Stimulated activated effector memory CD8-positive, alpha-beta T cell treated with anti-CD3 and anti-CD28 coated beads, Interleukin-12 subunit alpha, Interleukin-12 subunit beta, amount 100 ng/mL, for 72 hours (primary cell): ENCODE data around the gene PRKCSH.
"Not testable (repeated sequence)": the region's sequence is repeated elsewhere in the genome, so short reads cannot be mapped to it uniquely, and the experiment has no call there.

Experiments used
- ATAC-seq: fragments of 150-1000 bp; cut with Tn5 transposase; 2 replicates; pipeline ENCODE4 v1.10.0; 2021
- DNase-seq, 2 donors: peaks; one replicate each; pipeline ENCODE4 v3.0.0; 2021 to 2022; ENCODE audit warnings: low spot score in 2 of 2
- H3K27ac Mint-ChIP-seq: one replicate; pipeline ENCODE4 v1.8.0; 2022; ENCODE audit warnings: mild to moderate bottlenecking, mixed read lengths
- H3K36me3 Mint-ChIP-seq: one replicate; pipeline ENCODE4 v1.8.0; 2022; ENCODE audit warnings: mild to moderate bottlenecking, mixed read lengths
- H3K4me1 Mint-ChIP-seq: one replicate; pipeline ENCODE4 v1.8.0; 2022; ENCODE audit warnings: mixed read lengths
- H3K4me3 Mint-ChIP-seq: one replicate; pipeline ENCODE4 v1.8.0; 2022; ENCODE audit warnings: mild to moderate bottlenecking, mixed read lengths
- H3K9me3 Mint-ChIP-seq: one replicate; pipeline ENCODE4 v1.8.0; 2022; ENCODE audit warnings: mixed read lengths

The PRKCSH gene

DNA sequence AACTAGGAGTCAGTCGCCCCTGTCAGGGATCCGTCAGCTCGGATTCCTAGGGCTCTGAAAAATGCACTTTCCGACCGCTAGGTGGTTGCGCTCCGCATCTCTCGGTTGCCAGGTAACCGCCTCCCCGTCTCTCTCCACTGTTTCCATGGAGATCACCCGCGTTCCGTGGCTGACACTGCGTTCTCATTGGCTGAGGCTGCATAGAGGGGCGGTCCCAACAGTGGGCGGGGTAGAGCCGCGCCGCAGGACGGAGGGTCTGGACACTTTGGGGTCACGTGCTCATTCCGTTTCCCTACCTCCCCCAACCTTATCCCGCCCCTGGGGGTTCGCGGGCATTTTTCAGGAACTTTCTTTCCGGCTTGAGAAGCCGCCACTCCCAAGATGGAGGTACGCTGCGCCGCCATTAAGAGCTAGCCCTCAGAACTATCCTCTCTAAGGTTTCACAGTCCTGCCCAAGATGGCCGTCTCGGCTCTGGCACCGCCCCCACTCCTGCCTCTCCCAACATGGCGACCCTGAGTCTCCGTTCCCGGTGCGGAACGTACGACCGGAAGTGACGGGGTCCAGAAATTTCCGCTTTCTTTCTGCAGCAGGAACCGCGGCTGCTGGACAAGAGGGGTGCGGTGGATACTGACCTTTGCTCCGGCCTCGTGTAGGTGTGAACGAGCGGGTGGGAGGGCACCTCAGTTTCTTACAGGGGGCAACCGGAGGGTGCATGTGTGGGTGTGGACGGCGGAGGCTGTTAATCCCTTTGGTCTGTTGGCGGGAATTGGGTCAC, at the start of gene PRKCSH, which contains the start of gene ODAD3:
Gene PRKCSH, plus strand, starts transcription at position 579 of the 776 bp plus-strand sequence. CDS start 483 bp downstream, outside the sequence.
Gene ODAD3, minus strand, starts transcription at position 65 of the 776 bp plus-strand sequence. CDS start 105 bp downstream, outside the sequence.
- ATAC-seq (peak; percentile 95), DNase-seq (peak; percentile 92 to 99)
- Mint-ChIP-seq H3K9me3 (no peaks in the 10 kb centered on the region), H3K4me3 (peak within 1 kb of the TSS; percentile 100), H3K4me1 (peaks cover 23% of the 10 kb centered on the region), H3K36me3 (peaks cover 64% of the 10 kb centered on the region), H3K27ac (peak within 1 kb of the TSS; percentile 99)

DNA sequence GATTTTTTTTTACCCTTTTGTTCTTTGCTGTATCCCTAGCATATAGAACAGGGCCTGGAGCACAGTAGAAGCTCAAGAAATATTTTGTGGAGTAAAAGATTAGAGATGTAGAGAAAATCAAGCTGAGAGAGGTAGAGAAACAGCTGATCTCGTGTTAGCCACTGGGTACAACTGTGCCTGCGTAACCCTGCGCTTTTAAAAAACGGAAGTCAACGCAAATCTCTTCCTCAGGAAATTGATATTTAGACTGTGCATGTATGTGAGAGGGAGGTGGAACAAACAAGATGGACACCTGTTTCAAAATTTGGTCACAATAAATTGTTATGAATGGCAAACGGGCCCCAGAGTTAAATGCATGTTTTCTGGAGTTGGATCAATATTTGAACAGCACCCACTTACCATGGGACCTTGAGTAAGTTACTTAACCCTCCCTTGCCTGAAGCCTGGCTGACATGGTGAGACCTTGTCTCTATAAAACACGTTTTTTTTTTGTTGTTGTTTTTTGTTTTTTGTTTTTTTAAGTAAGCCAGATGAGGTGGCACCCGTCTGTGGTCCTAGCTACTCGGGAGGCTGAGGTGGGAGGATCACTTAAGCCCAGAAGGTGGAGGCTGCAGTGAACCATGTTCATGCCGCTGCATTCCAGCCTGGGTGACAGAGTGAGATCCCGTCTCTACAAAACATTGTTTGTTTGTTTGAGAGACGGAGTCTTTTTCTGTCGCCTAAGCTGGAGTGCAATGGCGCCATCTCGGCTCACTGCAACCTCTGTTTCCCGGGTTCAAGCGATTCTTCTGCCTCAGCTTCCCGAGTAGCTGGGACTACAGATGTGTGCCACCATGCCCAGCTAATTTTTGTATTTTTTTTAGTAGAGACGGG, 48.0 kb upstream of the PRKCSH start:
- Mint-ChIP-seq H3K9me3 (no peaks in the 10 kb centered on the region), H3K36me3 (no peaks in the 10 kb centered on the region), H3K4me3 (no peak overlapping the region), H3K27ac (no peak overlapping the region), H3K4me1 (peaks cover 9% of the 10 kb centered on the region)
- DNase-seq (no peak), ATAC-seq (no peak)

GRCh38 chr19:11390359-11390758, 45.1 kb upstream of the PRKCSH start:
- Mint-ChIP-seq H3K4me1 (peaks cover 3% of the 10 kb centered on the region), H3K9me3 (no peaks in the 10 kb centered on the region), H3K27ac (no peak overlapping the region), H3K4me3 (no peak overlapping the region), H3K36me3 (no peaks in the 10 kb centered on the region)
- ATAC-seq (no peak), DNase-seq (no peak)

- Mint-ChIP-seq H3K27ac (no peak overlapping the region), H3K4me1 (peaks cover 4% of the 10 kb centered on the region), H3K9me3 (no peaks in the 10 kb centered on the region), H3K4me3 (no peak overlapping the region), H3K36me3 (no peaks in the 10 kb centered on the region)
- no peak for ATAC-seq
- DNase-seq = no peak
Observed at GRCh38 chr19:11390933-11391680, 44.3 kb upstream of the PRKCSH start.

DNA sequence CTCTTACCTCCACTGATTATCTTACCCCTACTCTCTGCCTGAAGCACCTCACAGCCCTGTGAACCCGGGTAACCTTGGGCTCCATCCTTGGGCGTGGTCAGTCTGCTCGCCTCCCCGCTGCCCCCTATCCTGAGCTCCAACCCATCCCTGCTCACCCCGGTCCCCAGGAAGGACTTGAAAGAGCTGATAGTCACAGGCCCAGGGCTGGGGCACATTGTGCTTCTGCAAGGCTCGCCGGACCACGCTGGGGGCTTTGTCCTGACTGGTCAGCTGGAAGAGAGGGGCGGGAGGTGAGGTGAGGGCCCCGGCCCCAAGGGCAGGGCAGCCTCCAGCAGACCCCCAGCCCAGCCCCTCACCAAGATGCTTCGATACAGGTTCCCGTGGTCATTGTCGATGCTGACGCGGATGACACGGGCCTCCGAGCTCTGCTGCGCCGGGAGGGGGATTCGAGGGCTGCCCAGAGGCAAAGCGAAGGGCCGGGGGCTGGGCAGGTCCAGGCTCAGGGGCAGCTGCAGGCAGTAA, 38.3 kb upstream of the PRKCSH start:
- DNase-seq = no peak
- no peaks in the 10 kb centered on the region for H3K36me3 Mint-ChIP-seq
- ATAC-seq = no peak
- no peak overlapping the region for H3K4me3 Mint-ChIP-seq
- H3K9me3 Mint-ChIP-seq = no peaks in the 10 kb centered on the region
- peaks cover 4% of the 10 kb centered on the region for H3K4me1 Mint-ChIP-seq
- no peak overlapping the region for H3K27ac Mint-ChIP-seq

DNA sequence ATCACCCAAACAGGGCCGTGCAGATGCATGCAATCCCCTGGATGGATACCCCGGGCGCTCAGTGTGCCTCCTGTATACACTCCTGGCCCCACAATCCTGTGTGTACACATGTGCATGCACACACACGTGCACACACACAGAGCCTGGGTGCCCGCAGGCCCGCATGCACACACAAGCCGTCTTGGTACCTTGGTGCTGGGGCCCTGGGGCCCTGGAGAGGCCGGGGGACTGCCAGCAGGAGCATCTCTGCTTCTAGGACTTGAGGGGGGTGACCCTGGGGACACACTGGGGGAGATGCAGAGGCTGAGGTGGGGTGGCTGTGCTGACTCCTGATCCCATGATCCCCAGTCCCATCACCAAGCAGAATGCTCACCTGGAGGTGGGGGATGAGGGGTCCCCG, 35.8 kb upstream of the PRKCSH start:
- Mint-ChIP-seq H3K27ac (no peak overlapping the region), H3K4me3 (no peak overlapping the region), H3K4me1 (peaks cover 4% of the 10 kb centered on the region), H3K36me3 (no peaks in the 10 kb centered on the region), H3K9me3 (no peaks in the 10 kb centered on the region)
- DNase-seq = no peak
- no peak for ATAC-seq

DNA sequence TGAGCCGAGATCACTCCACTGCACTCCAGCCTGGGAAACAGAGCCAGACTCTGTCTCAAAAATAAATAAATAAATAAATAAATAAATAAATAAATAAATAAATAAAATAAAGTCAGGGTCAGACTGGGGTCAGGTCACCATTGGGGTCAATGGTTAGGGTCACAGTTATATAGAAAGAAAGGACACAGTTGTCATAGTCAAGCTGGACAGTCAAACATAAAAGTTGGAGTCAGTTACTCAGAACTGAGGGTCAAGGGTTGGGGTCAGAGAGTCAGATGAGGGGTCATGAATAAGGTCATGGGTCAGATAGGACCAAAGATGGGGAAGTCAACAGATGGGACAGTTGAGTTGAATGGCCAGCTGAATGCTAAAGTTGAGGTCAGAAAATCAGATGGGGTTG, 34.6 kb upstream of the PRKCSH start:
- DNase-seq (no peak), ATAC-seq (no peak)
- Mint-ChIP-seq H3K36me3 (no peaks in the 10 kb centered on the region), H3K27ac (no peak overlapping the region), H3K4me1 (no peaks in the 10 kb centered on the region), H3K9me3 (no peaks in the 10 kb centered on the region), H3K4me3 (no peak overlapping the region)

GRCh38 chr19:11401808-11402543, 33.5 kb upstream of the PRKCSH start:
- Mint-ChIP-seq H3K36me3 (no peaks in the 10 kb centered on the region), H3K4me3 (no peak overlapping the region), H3K27ac (no peak overlapping the region), H3K4me1 (no peaks in the 10 kb centered on the region), H3K9me3 (no peaks in the 10 kb centered on the region)
- no peak for ATAC-seq
- no peak for DNase-seq

- no peak for DNase-seq
- Mint-ChIP-seq H3K9me3 (no peaks in the 10 kb centered on the region), H3K4me3 (no peak overlapping the region), H3K36me3 (no peaks in the 10 kb centered on the region), H3K4me1 (no peaks in the 10 kb centered on the region), H3K27ac (no peak overlapping the region)
- ATAC-seq = no peak
Observed at GRCh38 chr19:11404588-11405222, 30.7 kb upstream of the PRKCSH start.

DNA sequence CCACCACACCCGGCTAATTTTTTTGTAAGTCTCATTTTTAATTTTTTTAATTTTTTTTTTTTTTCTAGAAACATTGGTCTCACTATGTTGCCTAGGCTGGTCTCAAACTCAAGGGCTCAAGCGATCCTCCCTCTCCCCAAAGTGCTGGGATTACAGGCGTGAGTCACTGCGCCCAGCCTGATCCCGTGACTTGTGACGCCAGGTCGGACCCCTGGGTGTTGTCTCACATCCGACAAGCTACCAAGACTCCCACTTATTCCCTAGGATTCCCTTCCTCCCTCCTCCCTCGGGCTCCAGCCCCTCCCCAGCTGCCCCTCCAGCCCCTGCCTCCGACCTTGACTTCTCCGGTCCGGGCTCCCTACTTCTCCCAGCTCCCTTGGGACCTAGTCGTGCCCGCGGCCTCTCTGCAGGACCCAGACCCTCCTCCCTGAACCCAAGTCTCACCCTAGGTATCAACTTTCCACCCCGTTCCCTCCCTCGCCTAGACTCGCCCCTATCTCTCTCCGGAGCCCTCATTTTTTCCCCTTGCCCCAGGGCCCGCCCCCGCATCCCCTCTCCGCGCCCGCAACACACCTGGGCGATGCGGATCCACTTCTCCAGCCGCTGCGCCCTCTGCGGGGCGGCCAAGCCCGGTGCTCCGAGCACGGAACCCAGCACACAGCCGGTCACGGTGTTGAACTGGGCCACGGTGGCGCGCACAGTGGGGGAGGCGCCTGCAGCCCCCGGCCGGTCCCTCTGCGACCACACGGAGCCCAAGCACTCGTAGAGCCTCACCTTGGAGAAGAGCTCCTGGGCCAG, 29.4 kb upstream of the PRKCSH start:
- no peak overlapping the region for H3K27ac Mint-ChIP-seq
- ATAC-seq = peak; percentile 51
- H3K4me1 Mint-ChIP-seq = no peaks in the 10 kb centered on the region
- no peak for DNase-seq
- no peaks in the 10 kb centered on the region for H3K9me3 Mint-ChIP-seq
- no peaks in the 10 kb centered on the region for H3K36me3 Mint-ChIP-seq
- H3K4me3 Mint-ChIP-seq = no peak overlapping the region

GRCh38 chr19:11406703-11407236, 28.7 kb upstream of the PRKCSH start:
- not testable (repeated sequence) for H3K4me1 Mint-ChIP-seq, H3K9me3 Mint-ChIP-seq, H3K4me3 Mint-ChIP-seq, ATAC-seq, H3K36me3 Mint-ChIP-seq, H3K27ac Mint-ChIP-seq, DNase-seq

GRCh38 chr19:11408591-11408990, 26.8 kb upstream of the PRKCSH start:
- Mint-ChIP-seq H3K9me3 (no peaks in the 10 kb centered on the region), H3K4me1 (no peaks in the 10 kb centered on the region), H3K27ac (no peak overlapping the region), H3K36me3 (no peaks in the 10 kb centered on the region), H3K4me3 (no peak overlapping the region)
- DNase-seq = no peak
- ATAC-seq = no peak

GRCh38 chr19:11410682-11411081, 24.8 kb upstream of the PRKCSH start:
- Mint-ChIP-seq H3K9me3 (no peaks in the 10 kb centered on the region), H3K4me3 (no peak overlapping the region), H3K36me3 (no peaks in the 10 kb centered on the region), H3K4me1 (no peaks in the 10 kb centered on the region), H3K27ac (no peak overlapping the region)
- DNase-seq = no peak
- ATAC-seq = no peak
